ENCODE data around the gene MRPL43. TPM values are rescaled to one million over a fixed set of nuclear protein-coding genes. Genes with fewer than 3 reads are reported as not detected.

MRPL43 gene
- total and polyA plus RNA-seq, 9 of the 15 experiments (the other 6 are each of a cell fraction or from before 2014, with no cell fraction given) = 15.1 to 63.7 (median 37.2) TPM

GRCh38 chr10:100943508-100943907 lies 43.8 kb downstream of the MRPL43 start:
- H3K9me1 ChIP-seq (ENCODE audit: control insufficient read depth, insufficient read depth, low read length) = no peaks in the 10 kb centered on the region
- no peaks in the 10 kb centered on the region for H3K79me2 ChIP-seq (ENCODE audit: control insufficient read depth, insufficient read depth, low read length)
- H3K36me3 ChIP-seq (ENCODE audit: control insufficient read depth, insufficient read depth, low read length) = peaks cover 74% of the 10 kb centered on the region
- no peaks in the 10 kb centered on the region for H3K4me1 ChIP-seq (replicated peaks in 1 of 2; ENCODE audit: control insufficient read depth in 2 of 2, insufficient read depth in 2 of 2, low read length in 2 of 2)
- no peaks in the 10 kb centered on the region for H4K20me1 ChIP-seq (replicated peaks; ENCODE audit: control insufficient read depth, insufficient read depth, low read length)
- H3K4me3 ChIP-seq = no peak overlapping the region
- DNase-seq (ENCODE audit: extremely low read depth in 1 of 4, low spot score in 3 of 4) = no peak
- no peaks in the 10 kb centered on the region for H3K9me3 ChIP-seq (replicated peaks; ENCODE audit: control insufficient read depth, insufficient read depth, low read depth, low read length)
- no peak for ATAC-seq
- H2AFZ ChIP-seq (ENCODE audit: low read depth, low read length) = no peak overlapping the region
- in situ Hi-C loops (cut with MboI) = no loop called here
- H3K27me3 ChIP-seq (ENCODE audit: control insufficient read depth in 2 of 2, insufficient read depth in 2 of 2, low read length in 2 of 2) = no peaks in the 10 kb centered on the region
- intact Hi-C loops (cut with micrococcal nuclease) = no loop called here
- no peak overlapping the region for H3K27ac ChIP-seq (ENCODE audit: extremely low read depth, low read depth, low read length)
- FAIRE-seq = no peak
- H3K4me2 ChIP-seq (ENCODE audit: insufficient read depth, low read length) = no peak overlapping the region
- no TSS peak for BruUV-seq (replicated peaks)
- POLR2A ChIA-PET = interaction anchor here (0.8 kb wide), 1 partner anchor 12 kb away, joined by 3 read pairs; no protein-coding TSS in a partner anchor
- CTCF ChIA-PET (ENCODE audit: low intra/inter-chr PET ratio) = no interaction called here
- TF ChIP-seq COPS2 (conservative IDR thresholded peaks at IDR 0.05) (no peak), NCOA6 (IDR thresholded peaks at IDR 0.05) (no peak)
- H3K9ac ChIP-seq (ENCODE audit: insufficient read depth in 1 of 2, low read depth in 2 of 2, low read length in 2 of 2) = no peak overlapping the region

DNA sequence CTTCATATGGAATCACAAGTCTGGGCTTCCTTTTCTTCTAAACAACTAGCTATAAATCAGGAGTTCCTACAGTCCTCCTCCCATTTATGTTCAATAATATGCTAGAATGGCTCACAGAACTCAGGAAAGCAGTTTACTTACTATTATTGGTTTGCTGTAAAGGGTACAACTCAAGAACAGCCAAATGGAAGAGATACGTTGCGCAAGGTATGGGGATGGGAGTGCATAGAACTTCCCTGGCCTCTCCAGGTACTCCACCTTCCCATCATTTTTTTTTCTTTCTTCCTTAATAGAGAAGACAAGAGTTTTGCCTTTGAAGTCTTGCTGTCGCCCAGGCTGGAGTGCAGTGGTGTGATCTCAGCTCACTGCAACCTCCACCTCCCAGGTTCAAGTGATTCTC lies 45.1 kb downstream of the MRPL43 start:
- H3K27me3 ChIP-seq (ENCODE audit: control insufficient read depth in 2 of 2, insufficient read depth in 2 of 2, low read length in 2 of 2) = no peaks in the 10 kb centered on the region
- in situ Hi-C loops (cut with MboI) (no loop called here), intact Hi-C loops (cut with micrococcal nuclease) (no loop called here)
- no peak overlapping the region for H3K9ac ChIP-seq (ENCODE audit: insufficient read depth in 1 of 2, low read depth in 2 of 2, low read length in 2 of 2)
- no peak overlapping the region for H3K4me3 ChIP-seq
- 100% methylated on average over 3 of the region's 3 CpGs for WGBS (ENCODE audit: insufficient coverage, low coverage, missing lambda C conversion rate)
- ChIA-PET CTCF (ENCODE audit: low intra/inter-chr PET ratio) (no interaction called here), POLR2A (no interaction called here)
- H3K36me3 ChIP-seq (ENCODE audit: control insufficient read depth, insufficient read depth, low read length) = peaks cover 74% of the 10 kb centered on the region
- no peaks in the 10 kb centered on the region for H3K4me1 ChIP-seq (replicated peaks in 1 of 2; ENCODE audit: control insufficient read depth in 2 of 2, insufficient read depth in 2 of 2, low read length in 2 of 2)
- H3K9me3 ChIP-seq (replicated peaks; ENCODE audit: control insufficient read depth, insufficient read depth, low read depth, low read length) = no peaks in the 10 kb centered on the region
- H3K79me2 ChIP-seq (ENCODE audit: control insufficient read depth, insufficient read depth, low read length) = no peaks in the 10 kb centered on the region
- no TSS peak for BruUV-seq (replicated peaks)
- ATAC-seq = no peak
- no peak for TF ChIP-seq ZNF644 (tag; IDR thresholded peaks at IDR 0.05; ENCODE audit: low read depth)
- no peak for TF ChIP-seq ZNF184 (CRISPR knock-in tag; IDR thresholded peaks at IDR 0.05)
- H3K9me1 ChIP-seq (ENCODE audit: control insufficient read depth, insufficient read depth, low read length) = no peaks in the 10 kb centered on the region
- H4K20me1 ChIP-seq (replicated peaks; ENCODE audit: control insufficient read depth, insufficient read depth, low read length) = no peaks in the 10 kb centered on the region
- no peak overlapping the region for H2AFZ ChIP-seq (ENCODE audit: low read depth, low read length)
- H3K27ac ChIP-seq (ENCODE audit: extremely low read depth, low read depth, low read length) = no peak overlapping the region
- no peak for DNase-seq (ENCODE audit: extremely low read depth in 1 of 4, low spot score in 3 of 4)
- no peak for FAIRE-seq
- no peak overlapping the region for H3K4me2 ChIP-seq (ENCODE audit: insufficient read depth, low read length)
